CD4-positive, alpha-beta T cell (primary cell): ENCODE measurements around the gene TCF7. TPM values are rescaled to one million over a fixed set of nuclear protein-coding genes. Genes with fewer than 3 reads are reported as not detected.
A peak's percentile ranks its signal among the peaks of the same experiment; 100 is the strongest.

Experiments used
- ATAC-seq: fragments of 200-7000 bp; cut with Tn5 transposase; one replicate; pipeline ENCODE4 v1.10.0; 2022; ENCODE audit warnings: mild to moderate bottlenecking; ENCODE audit not compliant: poor library complexity
- CTCF ChIA-PET: fragments of 350-600 bp; sonication (Branson Sonifier 250); formaldehyde crosslinking; loops from one replicate; lab custom pipeline; 2021; ENCODE audit warnings: antibody characterized with exemption, inconsistent platforms; lab: Charles Lee
- POLR2A ChIA-PET: fragments of 350-600 bp; sonication (Branson Sonifier 250); formaldehyde crosslinking; loops from one replicate; lab custom pipeline; 2021; ENCODE audit warnings: antibody characterized with exemption, inconsistent platforms; lab: Charles Lee
- DNase-seq, 14 experiments: peaks; one replicate each; pipeline ENCODE4 v3.0.0-alpha.2; 2013 to 2020; ENCODE audit warnings: mixed read lengths in 2 of 14
- H3K27ac ChIP-seq, 2 donors: one replicate each; pipeline versions ENCODE4 v1.5.1 to v1.7.0; 2013; ENCODE audit warnings: low read length in 2 of 2, low read depth in 1 of 2, mild to moderate bottlenecking in 1 of 2
- H3K27me3 ChIP-seq, 2 experiments: 1 replicate in 1 of 2; 2 replicates in 1 of 2; pipeline versions ENCODE4 v1.6.1 to v1.7.0; 2013; ENCODE audit warnings: low read length in 2 of 2, control low read depth in 1 of 2, mild to moderate bottlenecking in 1 of 2, moderate library complexity in 1 of 2; ENCODE audit not compliant: insufficient read depth in 2 of 2, control insufficient read depth in 1 of 2
- H3K36me3 ChIP-seq: one replicate; pipeline ENCODE4 v1.6.1; 2013; ENCODE audit warnings: low read length, control low read depth; ENCODE audit not compliant: insufficient read depth
- H3K4me1 ChIP-seq: one replicate; pipeline ENCODE4 v1.6.1; 2013; ENCODE audit warnings: low read length, control low read depth; ENCODE audit not compliant: insufficient read depth
- H3K4me3 ChIP-seq: one replicate; pipeline ENCODE4 v1.5.1; 2013; ENCODE audit warnings: mild to moderate bottlenecking, low read length, moderate library complexity
- H3K9me3 ChIP-seq, 2 experiments: 1 replicate in 1 of 2; 2 replicates in 1 of 2; pipeline versions ENCODE4 v1.6.1 to v1.7.0; 2013; ENCODE audit warnings: low read length in 2 of 2, mild to moderate bottlenecking in 2 of 2, control low read depth in 1 of 2, moderate library complexity in 1 of 2; ENCODE audit not compliant: control insufficient read depth in 1 of 2, insufficient read depth in 1 of 2
- H3K27ac Mint-ChIP-seq: one replicate; pipeline ENCODE4 v1.8.0; 2020; ENCODE audit warnings: mixed read lengths
- H3K27me3 Mint-ChIP-seq: one replicate; pipeline ENCODE4 v1.8.0; 2021; ENCODE audit warnings: mixed read lengths
- H3K36me3 Mint-ChIP-seq: one replicate; pipeline ENCODE4 v1.8.0; 2021; ENCODE audit warnings: low read depth, mixed read lengths
- H3K4me1 Mint-ChIP-seq: one replicate; pipeline ENCODE4 v1.8.0; 2021; ENCODE audit warnings: low read depth, mixed read lengths
- H3K4me3 Mint-ChIP-seq: one replicate; pipeline ENCODE4 v1.8.0; 2020; ENCODE audit warnings: mild to moderate bottlenecking, mixed read lengths
- H3K9me3 Mint-ChIP-seq: one replicate; pipeline ENCODE4 v1.8.0; 2020; ENCODE audit warnings: mixed read lengths
- CTCF ChIP-seq: fragments of 200-600 bp; IDR thresholded peaks from one replicate; pipeline ENCODE4 v1.8.0; 2022; ENCODE audit warnings: antibody characterized with exemption, mild to moderate bottlenecking
- intact Hi-C, 2 experiments: fragments of 100-400 bp; cut with DNase I in 1 of 2; cut with micrococcal nuclease in 1 of 2; formaldehyde crosslinking; loops; one replicate each; pipeline versions ENCODE4 v1.15.1 to v1.9.0; 2023 to 2025; cut with DNase I, micrococcal nuclease
- total RNA-seq, 174 experiments: library from RNA in 2 of 174; stranded (reverse) in 2 of 174; gene quantifications; one replicate each; pipeline ENCODE4 v1.2.3 and lab custom pipeline; 2021 to 2026

The TCF7 gene
- total RNA-seq, 2 experiments from 2014 or later = 480 to 493 TPM

- Mint-ChIP-seq H3K27ac (peak overlapping the region; percentile 98), H3K4me3 (peak overlapping the region; percentile 97), H3K4me1 (peaks cover 43% of the 10 kb centered on the region), H3K36me3 (peaks cover 54% of the 10 kb centered on the region), H3K27me3 (no peaks in the 10 kb centered on the region), H3K9me3 (no peaks in the 10 kb centered on the region)
- peak overlapping the region; percentile 98 to 99 for H3K27ac ChIP-seq
- H3K4me1 ChIP-seq = peaks cover 19% of the 10 kb centered on the region
- TF ChIP-seq CTCF = no peak
- POLR2A ChIA-PET = interaction anchor here (0.5 to 10.9 kb wide), 24 partner anchors 11 to 729 kb away, joined by 3 to 142 read pairs (median 8); partner anchors contain the start of genes JADE2, PCBD2, PPP2CA and TCF7
- H3K9me3 ChIP-seq = no peaks in the 10 kb centered on the region
- peaks cover 25% of the 10 kb centered on the region for H3K36me3 ChIP-seq
- CTCF ChIA-PET = interaction anchor here (1.1 to 1.6 kb wide), 3 partner anchors 16 to 136 kb away, joined by 3 to 8 read pairs (median 3); no protein-coding TSS in a partner anchor
- H3K4me3 ChIP-seq = peak overlapping the region; percentile 98
- ATAC-seq (peak; percentile 10), DNase-seq (peak in 5 of 14 experiments; percentile 7 to 75 (median 34))
- intact Hi-C loops = loop anchor here (2.0 to 10.0 kb wide), 4 partner anchors 51 to 561 kb away; partner anchors contain the start of genes PPP2CA (in 2 of the 2), CAMLG (in 1 of the 2), JADE2 (in 1 of the 2) and UBE2B (in 1 of the 2)
- no peaks in the 10 kb centered on the region for H3K27me3 ChIP-seq
These were observed 61.5 kb downstream of the TCF7 start for GRCh38 chr5:134175921-134176510.

- peaks cover 19% of the 10 kb centered on the region for H3K4me1 ChIP-seq
- H3K27me3 Mint-ChIP-seq = no peaks in the 10 kb centered on the region
- H3K4me3 ChIP-seq = peak within 1 kb of the TSS; percentile 98
- POLR2A ChIA-PET = interaction anchor here (0.5 to 10.9 kb wide), 49 partner anchors 8 to 729 kb away, joined by 3 to 142 read pairs (median 5); partner anchors contain the start of genes CDKN2AIPNL, JADE2, PCBD2 and PPP2CA
- peak within 1 kb of the TSS; percentile 97 for H3K4me3 Mint-ChIP-seq
- H3K27ac Mint-ChIP-seq = peak within 1 kb of the TSS; percentile 98
- DNase-seq (peak; percentile 76 to 94 (median 86)), ATAC-seq (peak; percentile 83)
- H3K4me1 Mint-ChIP-seq = peaks cover 36% of the 10 kb centered on the region
- peaks cover 19% of the 10 kb centered on the region for H3K36me3 ChIP-seq
- H3K36me3 Mint-ChIP-seq = peaks cover 47% of the 10 kb centered on the region
- CTCF ChIA-PET = interaction anchor here (1.1 to 1.6 kb wide), 4 partner anchors 15 to 410 kb away, joined by 3 to 8 read pairs (median 4); no protein-coding TSS in a partner anchor
- H3K27ac ChIP-seq = peak within 1 kb of the TSS; percentile 98 to 99
- H3K9me3 ChIP-seq = no peaks in the 10 kb centered on the region
- H3K9me3 Mint-ChIP-seq = no peaks in the 10 kb centered on the region
- no peak for TF ChIP-seq CTCF
- H3K27me3 ChIP-seq = no peaks in the 10 kb centered on the region
- intact Hi-C loops = loop anchor here (2.0 to 10.0 kb wide), 4 partner anchors 50 to 561 kb away; partner anchors contain the start of genes PPP2CA (in 2 of the 2), CAMLG (in 1 of the 2), JADE2 (in 1 of the 2) and UBE2B (in 1 of the 2)
These were observed 62.3 kb downstream of the TCF7 start, which contains the start of gene SKP1 for GRCh38 chr5:134176511-134177368. Gene SKP1 (minus strand): TSS chr5:134176950. CDS start chr5:134174022, 2,928 bp downstream.
